ENCODE data around the gene SLC7A11. TPM values are rescaled to one million over a fixed set of nuclear protein-coding genes. Genes with fewer than 3 reads are reported as not detected.

SLC7A11 gene
- total and polyA plus RNA-seq, 2 of the 4 experiments (the other 2 are of a cell fraction) = 8.3 to 24.7 TPM

DNA sequence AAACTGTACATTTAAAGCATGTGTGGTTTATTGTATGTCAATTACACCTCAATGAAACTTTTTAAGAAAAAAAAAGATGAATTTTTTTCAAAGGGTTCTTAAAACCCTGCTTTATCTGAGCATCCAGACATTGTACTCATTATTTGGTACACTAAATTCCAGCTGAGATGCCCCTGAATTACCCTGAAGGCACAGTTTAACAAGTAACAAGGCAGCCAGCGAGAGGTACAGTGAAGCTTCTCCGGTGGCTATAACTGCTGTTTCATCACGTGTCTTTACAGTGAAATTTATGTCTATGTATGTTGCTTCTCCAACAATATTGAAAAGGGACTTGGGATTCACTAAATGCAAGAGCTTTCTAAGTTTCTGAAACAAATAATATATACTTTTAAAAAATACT lies 15.8 kb downstream of the SLC7A11 start:
- Histone ChIP-seq H3K9me1 (ENCODE audit: insufficient read depth, low read length) (no peaks in the 10 kb centered on the region), H2AK9ac (replicated peaks; ENCODE audit: low read depth, low read length, poor library complexity) (no peak overlapping the region), H2AK5ac (ENCODE audit: low read depth, low read length) (peak overlapping the region; percentile 23), H2BK20ac (ENCODE audit: low read depth, low read length) (peak overlapping the region; percentile 83), H4K8ac (ENCODE audit: low read depth in 2 of 2, low read length in 2 of 2) (peak overlapping the region; percentile 69 to 86), H2BK5ac (ENCODE audit: low read depth, low read length, poor library complexity, severe bottlenecking) (peak overlapping the region; percentile 85), H4K91ac (ENCODE audit: insufficient read depth, low read depth, low read length) (peak overlapping the region; percentile 91), H3K4me2 (ENCODE audit: low read depth, low read length) (peak overlapping the region; percentile 6; the same call in 1 of the 2 replicates), H3K23ac (ENCODE audit: low read depth, low read length) (no peak overlapping the region), H3K14ac (replicated peaks; ENCODE audit: low read depth, low read length) (peak overlapping the region; percentile 77), H2BK15ac (ENCODE audit: low read depth, low read length) (peak overlapping the region; percentile 87; the same call in 1 of the 3 replicates), H3K4me3 (ENCODE audit: insufficient read depth, low read depth, low read length) (no peak overlapping the region), H3K79me1 (ENCODE audit: low read depth in 1 of 2, low read length in 2 of 2) (peaks cover 20 to 27% of the 10 kb centered on the region in 2 experiments), H4K5ac (ENCODE audit: low read depth, low read length) (peak overlapping the region; percentile 81), H3K9me3 (ENCODE audit: control insufficient read depth, insufficient read depth, low read length) (no peaks in the 10 kb centered on the region), H2AFZ (replicated peaks; ENCODE audit: low read length, poor library complexity) (no peak overlapping the region), H3K36me3 (ENCODE audit: control insufficient read depth, insufficient read depth, low read length) (peaks cover 19% of the 10 kb centered on the region), H3K4me1 (ENCODE audit: control insufficient read depth, insufficient read depth, low read length) (peaks cover 21% of the 10 kb centered on the region), H3K56ac (ENCODE audit: extremely low read depth, insufficient read depth, low read length) (peak overlapping the region; percentile 56; the same call in 1 of the 2 replicates), H3K27ac (ENCODE audit: insufficient read depth, low read length) (peak overlapping the region; percentile 89), H3K18ac (ENCODE audit: low read depth, low read length) (peak overlapping the region; percentile 85), H2BK120ac (ENCODE audit: low read depth, low read length) (peak overlapping the region; percentile 84), H3K4ac (ENCODE audit: low read depth, low read length) (peak overlapping the region; percentile 62), H4K20me1 (ENCODE audit: insufficient read depth, low read length) (no peaks in the 10 kb centered on the region), H3K27me3 (ENCODE audit: control insufficient read depth, insufficient read depth, low read length) (no peaks in the 10 kb centered on the region), H3K9ac (ENCODE audit: low read depth, low read length) (peak overlapping the region; percentile 46; the same call in 1 of the 2 replicates)
- 100% methylated on average over 1 of the region's 3 CpGs; no CpG with 5 or more reads in 1 of the 2 experiments for WGBS, 2 experiments (ENCODE audit: extremely low coverage in 2 of 2, insufficient read length in 1 of 2)
- dilution Hi-C loops (cut with HindIII; ENCODE audit: low sequenced_read_pairs, unreplicated experiment) = no loop called here
- ChIA-PET POLR2A (ENCODE audit: unreplicated experiment) (no interaction called here), CTCF (no interaction called here)
- no TSS peak for BruUV-seq (replicated peaks)
- intact Hi-C loops (cut with micrococcal nuclease) = loop anchor here (10.0 kb wide), 1 partner anchor 648 kb away; no protein-coding TSS in a partner anchor
- in situ Hi-C loops (cut with MboI; ENCODE audit: low sequenced_read_pairs) = no loop called here
- DNase-seq = no peak
- no peak for ATAC-seq (ENCODE audit: low read depth)
- TF ChIP-seq, protein P1, sequence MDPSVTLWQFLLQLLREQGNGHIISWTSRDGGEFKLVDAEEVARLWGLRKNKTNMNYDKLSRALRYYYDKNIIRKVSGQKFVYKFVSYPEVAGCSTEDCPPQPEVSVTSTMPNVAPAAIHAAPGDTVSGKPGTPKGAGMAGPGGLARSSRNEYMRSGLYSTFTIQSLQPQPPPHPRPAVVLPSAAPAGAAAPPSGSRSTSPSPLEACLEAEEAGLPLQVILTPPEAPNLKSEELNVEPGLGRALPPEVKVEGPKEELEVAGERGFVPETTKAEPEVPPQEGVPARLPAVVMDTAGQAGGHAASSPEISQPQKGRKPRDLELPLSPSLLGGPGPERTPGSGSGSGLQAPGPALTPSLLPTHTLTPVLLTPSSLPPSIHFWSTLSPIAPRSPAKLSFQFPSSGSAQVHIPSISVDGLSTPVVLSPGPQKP (IDR thresholded peaks at IDR 0.05; ENCODE audit: borderline replicate concordance, low read depth, low read length) = no peak
- TF ChIP-seq RCOR1 (IDR thresholded peaks at IDR 0.05; ENCODE audit: insufficient replicate concordance, low read length) (no peak), RAD21 (IDR thresholded peaks at IDR 0.05; ENCODE audit: low read length) (no peak), CEBPB (IDR thresholded peaks at IDR 0.05; ENCODE audit: low read depth, low read length) (no peak)

All from IMR-90 (cell line).